OCI-LY3 (cell line): ENCODE data around the gene ITK.

Source experiments
- H2AFZ ChIP-seq: fragments of 200-600, 300-600 bp; shearing (Covaris generic); 2 replicates; pipeline ENCODE4 v1.6.0; 2014; ENCODE audit warnings: antibody characterized with exemption, low read depth, low read length
- H3K27ac ChIP-seq: fragments of 200-600, 300-600 bp; sonication (generic); 2 replicates; pipeline ENCODE4 v1.5.1; 2014; ENCODE audit warnings: mild to moderate bottlenecking, low read length, moderate library complexity, mixed read lengths
- H3K27me3 ChIP-seq: fragments of 200-600, 300-600 bp; sonication (generic); 2 replicates; pipeline ENCODE4 v1.6.1; 2014; ENCODE audit warnings: low read depth, low read length, mixed read lengths
- H3K36me3 ChIP-seq: fragments of 200-600, 300-600 bp; sonication (generic); replicated peaks from 2 replicates; pipeline ENCODE3; 2014; ENCODE audit warnings: low read depth, low read length, mixed read lengths
- H3K4me1 ChIP-seq: fragments of 300-600, 200-600 bp; sonication (generic); 2 replicates; pipeline ENCODE4 v1.6.1; 2014; ENCODE audit warnings: low read length, mixed read lengths
- H3K4me2 ChIP-seq: fragments of 200-600, 300-600 bp; sonication (generic); 2 replicates; pipeline ENCODE4 v1.6.1; 2014; ENCODE audit warnings: low read length, mixed read lengths
- H3K4me3 ChIP-seq: fragments of 300-600, 200-600 bp; sonication (generic); 2 replicates; pipeline ENCODE4 v1.5.1; 2014; ENCODE audit warnings: antibody characterized with exemption, mild to moderate bottlenecking, low read length, moderate library complexity
- H3K79me2 ChIP-seq: fragments of 300-600, 200-600 bp; shearing (Covaris generic); 2 replicates; pipeline ENCODE4 v1.6.1; 2014; ENCODE audit warnings: mild to moderate bottlenecking, low read length, mixed read lengths
- H3K9ac ChIP-seq: fragments of 300-600, 200-600 bp; shearing (Covaris generic); 2 replicates; pipeline ENCODE4 v1.6.0; 2014; ENCODE audit warnings: mild to moderate bottlenecking, low read length, moderate library complexity
- H3K9me3 ChIP-seq: fragments of 200-600, 300-600 bp; shearing (Covaris generic); 2 replicates; pipeline ENCODE4 v1.6.1; 2014; ENCODE audit warnings: low read length, mixed read lengths; ENCODE audit not compliant: insufficient read depth
- H4K20me1 ChIP-seq: fragments of 200-600, 300-600 bp; sonication (generic); 2 replicates; pipeline ENCODE4 v1.6.1; 2016; ENCODE audit warnings: low read length, mixed read lengths; ENCODE audit not compliant: insufficient read depth
- EZH2phosphoT487 ChIP-seq: fragments of 200-600 bp; shearing (Covaris generic); IDR thresholded peaks from 2 replicates; pipeline ENCODE4 v1.6.1; 2018; ENCODE audit warnings: antibody characterized with exemption, mixed run types, low read depth
- TF ChIP-seq, protein P1 (sequence below): fragments of 200-600, 300-600 bp; sonication (generic); IDR thresholded peaks from 2 replicates; pipeline ENCODE4 v1.5.1; 2014; ENCODE audit warnings: antibody characterized with exemption, low read length, low read depth

The ITK gene

DNA sequence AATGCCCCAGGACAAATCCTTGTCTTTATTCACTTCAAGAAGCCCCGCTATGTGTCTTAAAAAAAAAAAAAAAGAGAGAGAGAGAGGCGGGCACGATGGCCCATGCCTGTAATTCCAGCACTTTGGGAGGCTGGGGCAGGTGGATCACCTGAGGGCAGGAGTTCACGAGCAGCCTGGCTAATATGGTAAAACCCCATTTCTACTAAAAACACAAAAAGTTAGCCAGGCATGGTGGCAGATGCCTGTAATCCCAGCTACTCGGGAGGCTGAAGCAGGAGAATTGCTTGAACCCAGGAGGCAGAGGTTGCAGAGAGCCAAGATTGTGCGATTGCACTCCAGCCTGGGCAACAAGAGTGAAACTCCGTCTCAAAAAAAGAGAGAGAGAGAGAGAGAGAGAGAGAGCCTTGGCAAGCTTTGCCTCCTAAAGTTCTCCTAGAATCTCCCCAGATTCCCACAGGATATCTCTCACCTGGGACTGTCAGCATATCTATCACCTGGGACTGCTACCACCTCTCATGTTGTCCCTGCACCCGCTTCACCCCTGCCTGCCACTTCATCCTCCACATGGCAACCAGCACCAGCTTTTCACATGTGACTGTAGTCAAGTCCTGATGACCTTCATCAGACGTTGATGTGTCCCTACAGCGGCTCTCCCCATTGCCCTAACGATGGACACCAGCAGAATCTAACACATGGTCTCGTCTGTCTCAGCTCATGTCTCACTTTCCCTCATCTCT lies 5.8 kb downstream of the ITK start:
- peaks cover 12% of the 10 kb centered on the region for H3K27me3 ChIP-seq
- H3K79me2 ChIP-seq: no peaks in the 10 kb centered on the region
- TF ChIP-seq, protein P1, sequence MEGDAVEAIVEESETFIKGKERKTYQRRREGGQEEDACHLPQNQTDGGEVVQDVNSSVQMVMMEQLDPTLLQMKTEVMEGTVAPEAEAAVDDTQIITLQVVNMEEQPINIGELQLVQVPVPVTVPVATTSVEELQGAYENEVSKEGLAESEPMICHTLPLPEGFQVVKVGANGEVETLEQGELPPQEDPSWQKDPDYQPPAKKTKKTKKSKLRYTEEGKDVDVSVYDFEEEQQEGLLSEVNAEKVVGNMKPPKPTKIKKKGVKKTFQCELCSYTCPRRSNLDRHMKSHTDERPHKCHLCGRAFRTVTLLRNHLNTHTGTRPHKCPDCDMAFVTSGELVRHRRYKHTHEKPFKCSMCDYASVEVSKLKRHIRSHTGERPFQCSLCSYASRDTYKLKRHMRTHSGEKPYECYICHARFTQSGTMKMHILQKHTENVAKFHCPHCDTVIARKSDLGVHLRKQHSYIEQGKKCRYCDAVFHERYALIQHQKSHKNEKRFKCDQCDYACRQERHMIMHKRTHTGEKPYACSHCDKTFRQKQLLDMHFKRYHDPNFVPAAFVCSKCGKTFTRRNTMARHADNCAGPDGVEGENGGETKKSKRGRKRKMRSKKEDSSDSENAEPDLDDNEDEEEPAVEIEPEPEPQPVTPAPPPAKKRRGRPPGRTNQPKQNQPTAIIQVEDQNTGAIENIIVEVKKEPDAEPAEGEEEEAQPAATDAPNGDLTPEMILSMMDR: no peak
- no peak for TF ChIP-seq EZH2phosphoT487
- no peaks in the 10 kb centered on the region for H3K36me3 ChIP-seq
- H3K27ac ChIP-seq: no peak overlapping the region
- H3K9me3 ChIP-seq: no peaks in the 10 kb centered on the region
- H3K4me2 ChIP-seq: no peak overlapping the region
- no peak overlapping the region for H2AFZ ChIP-seq
- H3K9ac ChIP-seq: no peak overlapping the region
- H3K4me1 ChIP-seq: no peaks in the 10 kb centered on the region
- H4K20me1 ChIP-seq: no peaks in the 10 kb centered on the region
- H3K4me3 ChIP-seq: no peak overlapping the region

DNA sequence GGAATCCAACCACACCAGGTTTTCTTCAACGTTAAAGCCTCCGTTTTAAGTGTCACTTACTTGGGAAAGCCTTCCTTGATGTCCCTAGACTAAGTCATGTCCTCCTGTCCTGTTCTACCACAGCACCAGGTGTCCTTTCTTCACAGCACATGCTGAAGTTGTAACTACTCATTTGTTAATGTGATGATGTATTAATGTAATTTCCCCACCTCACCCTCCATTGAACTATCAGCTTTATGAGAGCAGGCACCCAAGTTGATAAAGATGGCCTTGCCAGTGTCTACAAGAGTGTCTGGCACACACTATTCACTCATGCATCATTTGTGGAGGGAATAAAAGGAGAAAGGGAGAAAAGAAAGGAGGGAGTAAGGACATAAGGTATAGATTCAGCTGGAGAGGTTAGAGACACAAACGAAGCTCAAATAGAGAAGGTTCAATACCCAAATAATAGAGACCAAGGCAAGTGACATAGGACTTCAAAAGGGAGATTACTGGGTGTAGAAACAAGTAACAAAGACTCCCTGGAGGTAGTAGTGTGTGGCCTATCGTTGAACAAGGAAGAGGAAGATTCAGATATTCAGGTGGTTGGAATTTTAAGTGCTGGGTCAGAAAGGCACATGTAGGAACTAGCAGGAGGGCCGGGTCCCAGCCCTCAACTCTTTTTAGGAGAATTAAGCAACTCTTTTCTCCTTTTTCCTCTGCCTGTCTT lies 6.6 kb downstream of the ITK start:
- H3K4me1 ChIP-seq: no peaks in the 10 kb centered on the region
- H3K9ac ChIP-seq: no peak overlapping the region
- H2AFZ ChIP-seq: no peak overlapping the region
- no peaks in the 10 kb centered on the region for H3K9me3 ChIP-seq
- TF ChIP-seq EZH2phosphoT487: no peak
- TF ChIP-seq, protein P1: no peak
- no peak overlapping the region for H3K4me2 ChIP-seq
- H3K36me3 ChIP-seq: no peaks in the 10 kb centered on the region
- no peaks in the 10 kb centered on the region for H3K79me2 ChIP-seq
- peaks cover 5% of the 10 kb centered on the region for H3K27me3 ChIP-seq
- H4K20me1 ChIP-seq: no peaks in the 10 kb centered on the region
- no peak overlapping the region for H3K27ac ChIP-seq
- no peak overlapping the region for H3K4me3 ChIP-seq

DNA sequence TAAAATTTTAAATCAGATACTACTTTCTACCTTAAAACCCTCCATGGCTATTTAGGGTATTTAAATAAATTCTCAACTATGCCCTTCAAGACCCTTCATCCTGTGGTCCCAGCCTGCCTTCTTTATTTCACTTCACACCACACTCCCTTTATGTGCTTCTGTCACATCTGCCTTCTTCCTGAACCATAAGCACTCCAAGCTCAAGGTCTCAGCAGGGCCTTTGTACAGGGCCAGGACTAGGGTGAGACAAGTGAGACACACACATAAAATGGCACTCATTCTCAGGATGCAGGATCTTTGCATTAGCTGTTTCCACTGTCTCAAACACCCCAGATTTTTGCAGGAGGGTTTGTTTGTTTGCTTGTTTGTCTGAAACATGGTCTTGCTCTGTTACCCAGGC lies 7.6 kb downstream of the ITK start:
- no peaks in the 10 kb centered on the region for H4K20me1 ChIP-seq
- no peaks in the 10 kb centered on the region for H3K9me3 ChIP-seq
- no peak overlapping the region for H2AFZ ChIP-seq
- no peak overlapping the region for H3K9ac ChIP-seq
- H3K36me3 ChIP-seq: no peaks in the 10 kb centered on the region
- H3K27ac ChIP-seq: no peak overlapping the region
- H3K79me2 ChIP-seq: no peaks in the 10 kb centered on the region
- no peaks in the 10 kb centered on the region for H3K4me1 ChIP-seq
- no peak for TF ChIP-seq EZH2phosphoT487
- TF ChIP-seq, protein P1: no peak
- H3K4me3 ChIP-seq: no peak overlapping the region
- H3K27me3 ChIP-seq: no peaks in the 10 kb centered on the region
- H3K4me2 ChIP-seq: no peak overlapping the region

DNA sequence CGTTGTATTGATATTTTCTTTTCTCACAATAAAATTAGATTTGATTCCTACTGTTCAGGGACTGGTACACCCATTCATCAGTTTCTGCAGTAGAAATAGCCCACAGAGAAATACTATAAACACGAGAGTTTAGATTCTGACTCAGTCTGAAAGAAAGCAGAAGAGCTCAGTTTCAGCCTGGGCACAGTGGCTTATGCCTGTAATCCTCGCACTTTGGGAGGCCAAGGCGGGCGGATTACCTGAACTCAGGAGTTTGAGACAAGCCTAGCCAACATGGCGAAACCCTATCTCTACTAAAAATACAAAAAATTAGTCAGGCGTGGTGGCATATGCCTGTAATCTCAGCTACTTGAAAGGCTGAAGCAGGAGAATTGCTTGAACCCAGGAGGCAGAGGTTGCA lies 8.6 kb downstream of the ITK start:
- no peak for TF ChIP-seq EZH2phosphoT487
- TF ChIP-seq, protein P1: no peak
- no peaks in the 10 kb centered on the region for H3K9me3 ChIP-seq
- no peaks in the 10 kb centered on the region for H3K79me2 ChIP-seq
- H3K4me2 ChIP-seq: no peak overlapping the region
- no peak overlapping the region for H3K27ac ChIP-seq
- no peaks in the 10 kb centered on the region for H3K27me3 ChIP-seq
- no peaks in the 10 kb centered on the region for H3K4me1 ChIP-seq
- no peaks in the 10 kb centered on the region for H4K20me1 ChIP-seq
- no peak overlapping the region for H3K9ac ChIP-seq
- no peak overlapping the region for H3K4me3 ChIP-seq
- no peaks in the 10 kb centered on the region for H3K36me3 ChIP-seq
- no peak overlapping the region for H2AFZ ChIP-seq
